Endothelial cell of umbilical vein (primary cell): ENCODE measurements around the gene RAD23B.

Source experiments
- CTCF ChIP-seq, 2 donors: IDR thresholded peaks; 1 replicate in 1 of 2; 2 replicates in 1 of 2; pipeline ENCODE4 v1.5.1; 2011; ENCODE audit warnings: low read length in 2 of 2, mild to moderate bottlenecking in 2 of 2, moderate library complexity in 2 of 2, control low read depth in 1 of 2, inconsistent platforms in 1 of 2, low read depth in 1 of 2; ENCODE audit not compliant: insufficient read depth in 1 of 2; ENCODE audit errors: extremely low read depth in 1 of 2
- EZH2 ChIP-seq: IDR thresholded peaks from 2 replicates; pipeline ENCODE4 v1.6.1; 2012; ENCODE audit warnings: borderline replicate concordance, low read depth, mild to moderate bottlenecking, moderate library complexity, low read length, inconsistent platforms; ENCODE audit not compliant: severe bottlenecking
- FOS ChIP-seq: IDR thresholded peaks from 2 replicates; pipeline ENCODE4 v1.6.1; 2011; ENCODE audit warnings: mild to moderate bottlenecking, low read length, moderate library complexity, borderline replicate concordance; ENCODE audit not compliant: insufficient read depth
- JUN ChIP-seq: IDR thresholded peaks from 2 replicates; pipeline ENCODE4 v1.6.1; 2011; ENCODE audit warnings: borderline replicate concordance, low read depth; ENCODE audit not compliant: insufficient read length, insufficient read depth
- MAX ChIP-seq: IDR thresholded peaks from 2 replicates; pipeline ENCODE4 v1.6.1; 2011; ENCODE audit not compliant: insufficient read depth, insufficient read length
- MYC ChIP-seq: IDR thresholded peaks from one replicate; pipeline ENCODE4 v1.6.1; 2011; ENCODE audit warnings: mild to moderate bottlenecking, low read depth, low read length
- POLR2A ChIP-seq: IDR thresholded peaks from 2 replicates; pipeline ENCODE4 v1.6.1; 2012; ENCODE audit warnings: low read depth, mild to moderate bottlenecking, control low read depth, low read length
- POLR2AphosphoS5 ChIP-seq: IDR thresholded peaks from 2 replicates; pipeline ENCODE4 v1.6.1; 2012; ENCODE audit warnings: low read depth, mild to moderate bottlenecking, control low read depth, low read length, moderate library complexity; ENCODE audit not compliant: insufficient read depth

- TF ChIP-seq JUN (no peak), CTCF (IDR thresholded peaks at IDR 0.05; ENCODE audit: extremely low read depth in 1 of 2, insufficient read depth in 1 of 2, low read depth in 1 of 2, low read length in 2 of 2) (no peak), POLR2A (no peak), EZH2 (no peak), POLR2AphosphoS5 (peak; percentile 50), FOS (no peak), MAX (no peak), MYC (no peak)
These were observed 53.8 kb downstream of the RAD23B start for GRCh38 chr9:107336718-107337360.
